GM19023 (cell line): ENCODE data around the gene TIFAB.
"Not testable (repeated sequence)": the region's sequence is repeated elsewhere in the genome, so short reads cannot be mapped to it uniquely, and the experiment has no call there.

Experiments used
- ATAC-seq: cut with Tn5 transposase; IDR thresholded peaks from one replicate; pipeline ENCODE4 v1.9.1; 2021; ENCODE audit warnings: mild to moderate bottlenecking, moderate library complexity; ENCODE audit not compliant: unreplicated experiment

Gene TIFAB, protein sequence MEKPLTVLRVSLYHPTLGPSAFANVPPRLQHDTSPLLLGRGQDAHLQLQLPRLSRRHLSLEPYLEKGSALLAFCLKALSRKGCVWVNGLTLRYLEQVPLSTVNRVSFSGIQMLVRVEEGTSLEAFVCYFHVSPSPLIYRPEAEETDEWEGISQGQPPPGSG

DNA sequence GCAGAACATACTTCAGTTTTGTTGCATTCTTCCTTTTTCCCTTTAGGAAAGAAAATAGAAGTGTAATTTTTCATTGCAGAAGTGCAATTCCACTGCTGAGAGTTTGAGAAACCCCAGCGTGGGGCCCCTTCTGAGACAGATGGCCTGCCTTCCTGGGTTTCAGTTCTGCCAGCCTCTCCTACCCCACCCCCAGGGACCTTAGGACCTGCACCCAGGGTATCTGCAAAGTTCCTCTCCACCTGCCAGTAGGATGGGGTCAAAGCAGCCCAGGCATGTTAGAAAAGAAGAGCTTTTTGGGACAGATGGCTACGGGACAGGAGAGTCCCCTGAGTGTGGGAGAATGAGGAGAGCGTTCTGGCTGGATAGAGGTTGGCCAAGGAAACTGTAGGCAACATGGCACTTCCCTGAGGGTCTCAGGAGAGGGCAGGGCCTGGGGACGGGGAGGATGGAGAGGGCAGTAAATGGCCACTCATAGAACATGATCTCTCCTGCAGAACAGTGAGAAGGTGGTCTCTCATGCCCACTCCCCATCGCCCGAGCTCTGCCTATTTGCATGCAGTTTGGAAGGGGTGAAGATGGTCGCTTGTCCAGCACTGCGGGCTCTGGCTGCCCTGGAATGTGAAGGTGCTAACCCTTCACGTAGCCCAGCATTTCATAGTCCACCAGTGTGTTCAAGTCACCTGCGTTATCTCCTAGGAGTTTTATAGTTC, at the start of gene TIFAB:
Gene TIFAB (minus strand): TSS at position 31 of the 710 bp plus-strand sequence. CDS start 2,412 bp downstream, outside the sequence.
- no peak for ATAC-seq

DNA sequence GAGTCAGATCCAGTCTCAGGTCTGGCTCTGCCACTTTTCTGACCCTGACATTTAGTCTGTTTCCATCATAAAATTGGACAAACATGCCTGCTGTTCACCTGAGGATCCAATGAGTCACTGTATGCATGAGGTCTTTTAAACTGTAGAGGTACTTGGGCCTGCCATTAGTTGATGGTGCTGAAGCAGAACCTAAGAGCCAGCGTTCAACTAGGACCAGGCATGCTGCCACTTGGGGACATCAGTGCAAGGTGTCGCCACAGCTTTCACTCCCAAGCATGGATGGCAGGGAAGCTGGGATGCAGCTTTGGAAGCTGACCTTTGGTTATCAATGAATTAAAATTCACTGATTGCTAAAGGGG, 46.5 kb upstream of the TIFAB start:
- no peak for ATAC-seq

DNA sequence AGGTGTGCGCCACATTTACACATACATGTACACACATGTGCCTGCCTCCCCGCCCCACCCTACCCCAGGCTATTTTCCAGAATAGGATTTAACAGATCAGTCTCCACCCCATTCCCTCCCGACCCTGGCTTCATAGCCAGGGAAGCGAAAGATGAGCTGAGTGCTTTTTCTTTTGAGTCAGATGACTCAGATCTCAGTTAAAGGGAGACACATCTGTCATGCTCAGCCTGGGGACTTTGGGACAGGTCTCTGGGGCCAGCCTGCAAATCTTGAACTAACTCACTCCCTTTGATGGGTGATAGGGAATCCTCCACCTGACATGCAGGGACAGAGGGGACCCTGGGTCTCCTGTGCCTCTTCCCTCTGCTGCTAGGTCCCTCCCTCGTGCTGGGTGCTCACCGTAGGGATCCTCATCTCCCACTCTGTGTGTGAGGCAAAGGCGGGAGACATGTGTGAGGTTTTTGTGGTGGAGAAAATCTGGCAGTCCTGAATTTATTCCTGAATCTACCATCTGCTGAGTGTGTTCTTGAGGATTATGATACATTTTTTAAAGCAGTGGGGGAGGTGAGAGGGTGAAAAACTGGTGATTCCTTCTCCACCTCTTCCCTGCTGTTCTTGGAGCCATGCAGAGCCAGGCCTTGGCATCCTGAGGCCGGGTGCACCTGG, 46.0 kb upstream of the TIFAB start:
- no peak for ATAC-seq

DNA sequence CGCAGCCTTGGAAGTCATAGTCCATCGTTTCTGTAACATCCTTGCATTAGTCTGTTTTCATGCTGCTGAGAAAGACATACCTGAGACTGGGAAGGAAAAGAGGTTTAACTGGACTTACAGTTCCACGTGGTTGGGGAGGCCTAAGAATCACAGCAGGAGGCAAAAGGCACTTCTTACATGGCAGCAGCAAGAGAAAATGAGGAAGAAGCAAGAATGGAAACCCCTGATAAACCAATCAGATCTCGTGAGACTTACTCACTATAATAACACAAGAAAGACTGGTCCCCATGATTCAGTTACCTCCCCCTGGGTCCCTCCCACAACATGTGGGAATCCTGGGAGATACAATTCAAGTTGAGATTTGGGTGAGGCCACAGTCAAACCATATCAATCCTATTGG, 43.4 kb upstream of the TIFAB start:
- not testable (repeated sequence) for ATAC-seq

DNA sequence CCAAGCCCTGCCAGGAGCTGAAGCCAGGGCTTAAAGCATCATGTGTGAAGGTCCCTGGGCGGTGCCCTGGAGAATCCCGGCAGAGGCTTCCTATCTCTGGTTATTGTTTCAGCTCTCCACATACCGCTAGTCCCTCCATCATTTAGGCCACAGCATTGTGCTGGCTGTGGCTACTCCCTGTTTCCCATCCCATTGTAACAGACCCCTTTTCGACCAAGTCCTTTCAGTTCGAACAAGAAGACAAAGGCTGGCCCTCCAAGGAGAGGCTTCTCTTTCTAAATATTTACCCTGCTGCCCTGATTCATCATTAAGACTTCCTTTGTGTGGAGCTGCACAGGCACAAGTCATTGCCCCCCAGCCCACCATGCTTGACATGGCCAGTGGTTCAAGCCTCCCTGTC, 42.0 kb upstream of the TIFAB start:
- no peak for ATAC-seq

DNA sequence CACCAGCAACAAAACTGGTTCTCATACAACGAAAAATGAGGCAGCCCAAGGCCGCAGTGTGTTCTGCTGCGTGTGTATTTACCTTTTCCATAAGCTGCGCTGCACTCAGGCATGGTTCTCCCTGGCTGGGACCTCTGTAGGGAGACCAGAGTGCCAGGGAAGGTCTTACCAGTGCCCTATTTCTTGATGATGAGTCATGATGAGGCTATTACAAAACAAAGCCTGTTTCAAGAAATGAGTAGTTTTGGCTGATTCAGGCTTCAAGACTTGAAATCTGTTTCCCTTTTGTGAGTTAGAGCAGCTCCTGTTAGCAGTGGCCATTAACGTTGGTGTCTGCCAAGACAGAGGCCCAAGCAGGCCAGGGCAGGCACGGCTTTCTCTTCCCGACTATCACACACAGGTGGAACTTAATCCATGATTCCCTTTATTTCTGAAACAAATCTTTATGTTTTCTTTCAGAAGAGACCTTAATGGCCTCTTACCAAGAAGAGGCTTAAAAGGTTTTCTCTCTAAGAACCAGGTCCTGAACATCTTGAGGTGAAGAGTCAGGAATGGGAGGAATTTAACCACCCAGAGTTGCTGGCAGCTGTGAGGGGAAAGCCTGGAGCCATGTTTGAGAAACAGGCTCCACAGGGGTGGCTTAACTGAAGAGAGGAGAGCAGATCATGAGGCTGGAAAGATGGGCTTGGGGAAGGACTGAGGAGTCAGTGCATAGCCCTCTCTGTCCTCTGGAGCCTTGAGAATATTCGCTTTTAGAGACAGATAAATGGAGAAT, 41.4 kb upstream of the TIFAB start:
- ATAC-seq, result no peak

DNA sequence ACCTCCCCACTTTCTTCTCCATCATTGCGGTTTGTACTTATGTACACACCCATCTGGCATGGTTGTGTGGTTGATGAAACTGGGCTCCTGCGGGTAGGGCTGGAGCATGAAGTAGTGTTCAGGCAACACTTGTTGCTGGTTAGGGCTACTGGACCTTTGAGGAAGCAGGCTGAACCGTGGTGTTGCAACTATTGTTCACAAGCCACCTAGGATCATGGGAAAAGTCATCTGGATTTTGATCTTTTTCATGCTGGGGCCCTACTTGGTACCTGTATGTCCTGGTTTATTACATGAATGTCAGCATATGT, 40.1 kb upstream of the TIFAB start:
- ATAC-seq, result no peak

DNA sequence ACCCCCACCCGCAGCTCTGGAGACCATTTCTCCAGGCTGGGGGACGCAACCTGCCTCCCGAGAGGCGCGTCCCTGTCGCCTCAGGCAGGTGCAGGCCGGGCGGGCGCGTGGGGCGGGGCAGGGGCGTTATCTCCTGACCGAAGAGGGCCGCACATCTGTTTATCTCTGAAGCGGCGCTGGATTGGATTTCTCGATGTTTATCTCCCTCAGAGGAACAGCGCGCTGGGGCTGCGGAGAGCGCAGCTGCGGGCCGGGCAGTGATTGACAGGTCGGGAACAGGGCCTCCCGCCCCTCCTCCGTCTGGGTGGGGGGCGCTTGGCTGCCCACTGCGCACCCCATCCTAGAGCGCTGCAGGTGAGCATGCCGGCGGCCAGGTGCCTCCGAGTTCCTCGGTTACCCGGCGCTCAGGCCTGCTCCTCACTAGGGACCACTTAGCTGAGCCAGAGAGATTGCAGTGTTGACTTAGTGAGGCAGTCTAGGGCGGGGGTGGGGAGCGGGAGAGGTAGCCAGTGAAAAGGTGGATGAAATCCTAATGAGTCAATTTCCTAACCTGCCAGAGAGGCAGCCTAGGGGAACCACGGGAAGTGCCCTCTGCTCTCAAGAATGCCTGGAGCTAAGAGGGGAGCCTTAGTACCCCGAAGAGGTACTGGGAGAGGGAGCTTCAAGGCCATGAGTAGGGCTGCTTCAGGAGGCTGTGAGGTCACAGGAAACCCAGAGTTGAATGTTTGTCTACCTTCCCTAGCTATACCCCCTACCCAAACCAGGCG, 39.6 kb upstream of the TIFAB start:
- no peak for ATAC-seq

DNA sequence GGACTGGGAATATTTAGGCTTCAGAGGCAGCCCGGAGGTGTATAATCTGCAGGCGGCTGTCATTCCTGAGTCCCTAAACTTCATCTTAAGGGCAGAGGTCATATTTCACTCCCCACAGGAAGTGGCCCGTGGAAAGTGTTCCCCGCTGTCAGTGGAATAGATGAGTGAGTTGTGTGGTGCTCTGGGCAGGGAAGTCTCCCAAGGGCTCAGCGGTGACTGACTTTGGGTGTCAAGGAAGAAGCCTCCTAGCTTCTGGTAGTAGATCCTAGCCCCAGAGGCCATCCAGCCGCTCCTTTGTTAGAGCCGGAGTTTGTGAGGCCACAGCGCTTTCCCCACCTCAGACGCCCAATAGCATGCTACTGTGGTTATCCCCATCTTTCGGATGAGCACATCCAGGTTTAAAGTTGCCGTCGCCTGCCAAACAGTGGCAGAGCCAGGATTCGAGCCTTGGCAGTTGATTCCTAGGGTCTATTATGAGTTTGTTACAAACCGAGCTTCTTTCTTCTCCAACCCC, 38.9 kb upstream of the TIFAB start:
- no peak for ATAC-seq

DNA sequence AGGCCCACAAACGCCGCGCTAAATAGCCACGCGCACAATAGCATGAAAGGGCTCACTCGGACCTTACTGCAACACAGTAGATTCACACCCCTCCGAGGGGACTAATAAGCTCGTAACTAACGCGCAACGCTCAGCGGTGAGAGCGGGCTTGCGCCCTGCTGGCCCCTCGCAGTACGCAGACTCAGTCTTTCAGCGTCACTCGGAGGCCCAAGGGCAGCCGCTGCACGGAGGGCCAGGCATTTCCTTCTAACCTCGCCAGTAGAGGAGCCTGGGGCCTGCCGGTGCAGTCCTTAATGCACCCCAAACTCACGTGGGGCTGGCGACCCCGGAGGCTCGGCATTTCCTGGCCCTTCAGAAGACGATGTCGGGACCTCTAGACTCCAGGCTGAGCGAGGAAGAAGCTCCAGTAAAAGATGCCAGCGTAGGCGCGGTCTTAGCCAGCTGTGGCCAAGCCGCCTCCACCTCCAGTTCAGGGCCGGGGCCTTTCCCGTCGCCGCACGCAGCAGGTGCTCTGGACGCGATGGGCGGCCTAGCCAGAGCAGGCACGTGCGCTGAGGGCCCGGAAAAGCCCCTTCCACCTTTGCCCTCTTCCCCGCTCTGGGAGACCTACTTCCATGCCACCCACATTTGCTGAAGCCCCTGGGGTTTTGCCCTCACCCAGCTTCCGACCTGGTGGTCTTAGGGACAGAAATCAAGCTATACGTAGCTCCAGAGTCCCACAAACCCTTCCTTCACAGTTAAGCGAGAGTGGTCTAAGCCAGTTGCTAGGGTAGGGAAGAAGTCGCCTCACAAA, 38.3 kb upstream of the TIFAB start:
- ATAC-seq, result no peak

DNA sequence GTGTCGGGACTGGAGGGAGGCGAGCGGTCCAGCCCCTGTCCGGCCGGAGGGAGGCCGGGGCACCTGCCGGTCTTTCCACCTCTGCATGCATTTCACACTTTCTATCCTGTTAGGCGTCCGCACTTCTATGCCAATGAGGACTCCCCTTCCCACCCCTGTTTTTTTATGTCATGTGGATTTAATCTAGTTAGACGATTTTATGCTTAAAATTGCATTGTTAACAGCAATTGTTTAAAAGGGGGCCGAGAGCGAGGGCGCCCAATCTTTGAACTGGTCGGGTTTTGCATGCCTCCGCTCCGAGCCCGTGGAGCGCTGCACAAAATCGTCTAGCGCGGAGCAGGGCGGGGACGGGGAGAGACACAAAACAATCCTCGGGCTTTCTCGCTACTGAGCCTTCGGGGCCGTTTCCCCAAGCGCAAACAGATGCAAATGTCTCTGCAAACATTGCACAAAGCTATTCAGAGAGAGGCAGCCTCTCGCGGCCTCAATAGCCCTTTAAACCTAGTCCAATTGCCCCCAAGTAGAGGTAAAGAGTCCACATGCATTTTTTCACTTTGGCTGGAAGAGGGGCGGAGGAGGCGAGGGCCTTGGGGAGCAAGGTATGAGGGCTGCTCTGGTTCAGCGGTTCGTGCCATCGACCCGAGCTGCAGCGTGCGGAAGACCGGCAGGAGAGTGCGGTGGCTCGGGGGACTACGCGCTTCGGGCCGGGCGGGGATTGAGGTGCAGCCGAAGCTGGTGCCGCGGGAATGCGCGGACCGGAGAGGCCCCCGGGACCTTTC, 37.5 kb upstream of the TIFAB start:
- no peak for ATAC-seq

DNA sequence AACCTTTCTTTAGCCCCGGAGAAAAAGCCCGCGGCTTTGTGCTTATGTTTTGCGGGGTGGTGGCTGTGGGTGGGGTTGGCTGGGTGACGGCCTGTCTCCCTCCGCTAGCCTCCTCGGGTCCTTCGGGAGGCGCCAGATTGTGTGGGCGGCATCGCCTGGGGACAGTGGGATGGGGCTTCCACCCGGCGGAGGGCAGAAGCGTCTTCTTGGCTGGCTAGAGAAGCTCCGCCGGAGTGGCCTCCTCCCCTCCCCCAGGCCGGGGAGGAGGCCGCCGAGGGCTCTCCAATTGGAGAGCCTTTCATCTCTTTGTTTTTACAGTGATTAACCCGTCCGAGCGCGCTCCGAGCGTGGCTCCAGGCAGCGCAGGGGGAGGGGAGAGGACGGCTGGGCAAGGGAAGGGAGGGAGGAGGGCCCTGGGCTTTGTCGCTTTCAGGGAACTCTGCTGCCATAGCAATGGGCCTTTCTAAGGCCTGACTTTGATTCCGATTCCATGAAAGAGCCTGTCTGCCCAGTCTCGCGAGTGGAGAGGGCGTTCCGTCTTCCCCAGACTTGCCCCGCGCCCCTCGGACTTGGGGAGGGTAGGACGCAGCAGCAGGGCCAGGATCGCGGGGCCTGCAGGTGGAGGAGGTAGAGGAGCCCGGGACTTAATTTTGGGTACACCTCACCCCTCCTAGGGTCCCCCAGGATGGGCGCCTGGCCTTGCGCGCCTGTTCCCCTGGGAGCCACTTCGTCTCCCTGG, 36.7 kb upstream of the TIFAB start:
- ATAC-seq, result no peak

DNA sequence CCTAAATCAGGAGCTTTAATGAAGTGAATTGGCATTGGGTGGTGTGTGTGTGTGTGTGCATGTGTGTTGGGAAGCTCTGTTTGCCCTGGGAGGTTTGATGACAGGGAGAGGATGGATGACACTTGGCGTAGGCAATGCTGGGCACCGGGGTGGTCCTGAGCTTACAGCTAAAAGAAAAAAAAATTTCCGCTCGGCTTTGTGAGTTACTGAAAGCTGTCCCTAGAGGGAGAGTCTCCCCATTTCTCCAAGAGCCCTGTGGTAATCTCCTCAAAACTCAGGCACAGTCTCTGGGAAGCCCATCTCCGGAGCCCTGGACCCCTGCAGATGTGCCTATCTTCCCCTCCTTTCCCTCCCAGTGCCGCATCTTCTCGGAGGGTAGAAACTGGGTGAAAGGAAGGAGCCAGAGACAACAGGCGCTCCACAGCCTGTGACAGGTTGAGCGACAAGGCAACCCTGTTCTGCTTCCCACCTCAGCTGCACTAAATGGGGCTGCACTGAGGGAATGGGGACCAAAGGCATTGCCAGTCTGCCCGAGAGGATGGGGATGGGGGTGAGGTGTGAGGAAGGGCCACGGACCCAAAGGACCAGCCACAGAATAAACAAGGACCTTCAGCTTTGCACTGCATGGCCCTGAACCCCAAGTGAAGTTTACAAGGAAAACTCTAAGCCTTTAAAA, 35.8 kb upstream of the TIFAB start:
- no peak for ATAC-seq

DNA sequence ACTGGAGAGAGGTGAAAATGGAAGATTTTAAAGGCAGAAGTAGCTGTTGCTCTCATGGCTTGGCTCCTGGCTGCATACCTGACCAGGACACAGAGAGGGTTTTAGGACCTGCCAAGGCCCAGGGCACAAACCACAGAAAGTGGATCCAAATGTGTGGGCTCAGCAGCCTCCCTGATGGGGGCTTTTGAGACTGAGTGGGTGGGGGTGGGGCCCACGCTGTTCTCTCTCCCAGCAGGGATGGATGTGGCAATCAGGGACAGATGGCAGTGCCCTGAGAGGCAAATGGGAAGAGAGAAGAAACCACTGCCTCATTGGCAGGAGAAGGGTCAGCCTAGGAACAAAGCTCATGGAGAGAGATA, 34.9 kb upstream of the TIFAB start:
- ATAC-seq, result no peak

DNA sequence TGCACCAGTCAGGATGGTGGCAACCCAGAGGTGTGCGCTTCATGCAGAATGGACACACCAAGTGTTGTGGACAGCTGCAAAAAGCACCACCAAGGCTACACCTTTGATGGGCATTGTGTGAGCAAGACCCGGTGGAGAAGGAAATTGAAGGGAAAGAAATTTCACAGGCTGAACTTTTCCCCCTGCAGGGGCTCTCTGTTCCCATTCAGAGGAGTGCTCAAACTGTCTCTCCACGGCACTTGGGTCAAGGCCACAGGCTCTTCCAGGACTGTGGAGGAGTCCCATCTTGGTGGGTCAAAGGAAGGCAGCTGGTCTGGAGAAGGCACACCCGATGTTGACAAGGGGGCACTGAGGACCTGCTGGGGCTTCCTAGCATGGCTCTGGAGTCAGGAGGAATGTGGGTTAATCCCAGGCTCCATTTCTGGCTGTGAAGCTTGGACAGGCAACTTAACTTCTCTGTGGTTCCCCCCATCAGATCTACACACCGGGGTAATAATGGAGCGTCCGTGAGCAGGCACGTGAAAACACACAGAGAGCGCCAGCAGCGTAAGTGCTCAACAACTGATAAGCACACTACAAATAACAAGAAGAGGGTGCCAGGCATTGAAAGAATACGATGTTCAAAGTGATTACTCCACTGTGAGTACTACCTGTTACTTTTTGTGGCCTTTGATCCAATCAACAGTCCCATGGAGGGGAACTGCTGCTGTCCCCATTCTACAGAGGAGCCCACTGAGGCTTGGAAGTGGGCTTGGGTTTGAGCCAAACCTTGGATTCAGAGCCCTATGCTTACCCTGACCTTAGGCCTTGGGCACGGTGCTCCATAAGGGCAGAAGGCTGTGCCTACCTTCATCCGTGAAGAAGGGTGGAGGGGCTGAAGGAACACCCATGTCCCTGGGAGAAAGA, 34.2 kb upstream of the TIFAB start:
- no peak for ATAC-seq

DNA sequence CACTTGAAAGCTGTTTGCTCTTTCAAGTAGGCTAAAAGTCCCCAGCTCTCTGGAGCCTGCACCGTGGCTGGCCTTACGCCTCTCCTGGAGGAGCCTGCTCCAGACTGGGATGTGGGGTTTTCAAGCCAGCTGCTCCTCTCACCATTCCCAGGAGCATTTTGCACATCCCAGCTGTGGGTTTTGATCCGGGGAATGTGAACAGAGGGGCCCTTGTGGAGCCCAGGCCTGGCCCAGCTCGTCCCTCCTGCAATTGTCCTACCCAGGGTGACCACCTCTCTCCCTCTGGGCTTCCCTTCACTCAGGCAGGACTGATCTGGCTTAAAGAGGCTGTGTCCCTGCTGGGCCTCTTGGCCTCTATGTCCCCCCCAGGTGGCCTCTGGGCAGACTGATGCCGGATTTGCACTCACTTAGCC, 32.5 kb upstream of the TIFAB start:
- no peak for ATAC-seq

DNA sequence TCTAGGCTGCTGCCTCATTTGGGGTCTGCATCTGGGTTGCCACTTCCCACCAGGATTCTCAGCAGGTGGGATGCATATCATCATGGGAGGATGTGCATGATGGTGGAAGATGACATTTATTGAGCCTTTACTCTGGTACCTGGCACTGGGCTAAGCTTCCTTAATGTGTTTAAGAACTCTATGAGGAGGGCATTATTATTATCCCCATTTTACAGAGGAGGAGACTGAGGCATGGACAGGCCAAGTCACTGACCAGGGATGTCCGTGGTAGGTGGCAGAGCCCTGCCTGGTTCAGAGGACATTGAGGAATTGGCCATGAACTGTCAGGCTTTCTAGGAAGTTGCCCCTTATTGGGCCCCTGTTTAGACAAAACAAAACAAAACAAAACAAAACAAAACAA, 31.1 kb upstream of the TIFAB start:
- ATAC-seq, result no peak
